ENCODE results near the gene LRRC52.

Gene LRRC52

DNA sequence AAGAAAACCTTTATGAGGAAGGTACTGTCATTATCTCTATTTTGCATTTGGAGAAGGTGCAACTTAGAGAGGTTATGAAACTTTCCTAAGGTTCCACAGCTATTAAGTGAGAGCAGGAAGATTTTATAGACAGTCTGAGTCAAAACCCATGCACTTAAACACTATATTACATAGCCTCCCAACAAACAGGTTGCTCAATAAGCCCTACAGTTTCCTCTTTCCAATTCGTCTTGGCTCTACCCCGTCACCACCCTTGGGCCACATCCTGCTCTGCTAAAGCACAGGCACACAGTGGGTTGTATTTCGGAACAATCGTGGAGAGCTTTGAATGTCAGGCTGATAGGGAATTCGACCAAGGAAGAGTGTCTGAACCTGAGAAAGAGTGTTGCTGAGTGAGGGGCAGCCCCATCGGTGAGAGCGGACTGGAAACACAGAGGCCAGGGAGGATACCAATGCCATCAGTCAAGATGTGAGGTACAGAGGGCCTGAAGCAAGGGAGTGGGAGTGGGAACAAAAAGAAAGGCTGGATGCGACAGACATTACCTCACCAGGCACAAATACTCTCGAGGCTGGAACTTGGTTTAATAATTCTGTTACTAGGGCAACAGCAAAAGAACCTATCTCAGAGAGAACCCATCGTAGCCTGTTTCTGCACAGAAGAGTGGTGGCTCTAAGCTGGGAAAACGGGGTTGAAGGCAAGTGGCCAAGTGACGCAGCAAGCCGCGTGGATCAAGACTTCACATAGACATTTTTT lies 6.3 kb upstream of the LRRC52 start:
- DNase-seq, result no peak

- DNase-seq, result no peak
Observed at GRCh38 chr1:165539306-165539705, 4.5 kb upstream of the LRRC52 start.

DNA sequence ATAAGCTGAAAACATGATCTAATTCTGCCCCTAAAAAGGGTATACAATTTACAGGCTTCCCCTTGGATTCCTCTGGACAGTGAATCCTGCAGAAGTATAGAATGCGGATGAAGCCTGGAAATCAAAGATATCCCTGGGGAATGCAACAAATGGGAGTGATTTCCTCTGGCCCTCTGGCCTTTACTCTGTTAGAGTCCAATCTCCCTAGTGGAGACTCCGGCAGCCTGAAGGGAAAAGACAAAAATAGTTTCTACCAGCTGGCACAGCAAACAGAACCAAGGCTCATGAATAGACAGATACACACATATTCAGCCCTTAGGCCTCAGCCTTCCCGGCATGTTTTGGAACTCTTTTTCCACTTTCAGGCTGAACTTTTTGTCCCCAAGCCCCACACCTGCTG lies 3.9 kb upstream of the LRRC52 start:
- DNase-seq, result no peak

DNA sequence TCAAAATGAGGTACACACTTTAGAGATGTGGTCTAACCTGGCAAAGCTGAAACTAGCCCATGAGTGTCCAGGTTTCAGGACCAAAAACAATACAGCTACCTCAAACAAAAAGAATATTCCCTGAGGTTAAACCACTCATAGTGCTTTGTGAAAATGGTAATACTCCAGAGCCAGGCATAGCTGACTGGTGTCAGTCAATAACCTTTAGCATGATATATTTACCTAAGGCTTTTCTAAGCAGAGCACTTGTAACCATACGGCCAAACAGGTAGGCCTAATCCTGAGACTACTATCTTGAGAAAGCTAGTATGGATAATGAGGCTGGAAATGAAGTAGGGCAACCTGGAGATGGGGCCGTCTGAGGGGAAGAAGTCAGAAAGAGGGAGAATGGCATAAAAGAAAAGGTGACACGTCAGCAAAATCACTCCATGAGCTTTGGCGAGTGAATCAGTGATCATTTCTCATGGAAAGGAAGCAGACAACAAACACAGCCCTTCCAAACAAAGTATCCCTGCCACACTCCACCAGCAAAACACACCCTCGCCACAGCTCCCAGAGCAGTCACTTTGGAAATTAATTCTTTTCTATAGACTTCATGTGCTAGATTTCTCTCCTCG lies 1.7 kb upstream of the LRRC52 start:
- no peak for DNase-seq

GRCh38 chr1:165542647-165543046 lies 1.2 kb upstream of the LRRC52 start:
- no peak for DNase-seq

DNA sequence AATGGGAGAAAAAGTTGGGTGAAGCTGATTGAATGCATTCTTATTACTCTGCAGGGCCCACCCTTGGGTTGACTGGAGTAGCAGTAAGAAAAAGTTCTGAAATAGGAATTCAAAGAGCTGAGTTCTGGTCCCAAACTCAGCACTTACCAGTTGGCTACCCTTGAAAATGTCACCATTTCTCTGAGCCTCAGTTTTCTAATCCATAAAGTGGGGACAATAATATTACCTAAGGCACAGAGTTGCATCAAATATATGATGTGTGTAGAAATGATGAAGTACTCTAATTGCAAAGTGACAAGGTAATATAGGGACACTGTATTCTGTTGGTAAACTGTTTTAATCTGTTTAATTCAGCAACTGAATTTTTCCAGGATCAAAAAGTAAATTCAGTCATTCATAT lies 1.2 kb downstream of the LRRC52 start:
- no peak for DNase-seq

DNA sequence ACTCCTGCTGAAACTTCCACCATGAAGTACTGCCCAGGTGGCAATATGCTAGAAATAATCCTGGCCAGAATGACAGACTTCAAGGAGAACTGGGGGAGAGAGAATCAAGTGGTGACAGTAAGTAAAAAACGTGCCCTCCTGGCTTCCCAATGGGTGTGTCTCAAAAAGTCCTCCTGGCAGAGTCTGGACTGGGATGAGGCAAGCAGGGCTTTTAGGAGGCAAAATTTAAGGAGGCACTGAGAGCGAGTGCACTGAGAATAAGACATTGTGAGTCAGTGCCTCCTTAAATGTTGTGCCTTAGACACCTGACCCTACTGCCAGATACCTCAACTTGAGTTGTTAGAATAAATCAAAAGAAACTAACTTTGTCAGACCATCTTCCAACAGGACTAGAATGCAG lies 2.2 kb downstream of the LRRC52 start:
- no peak for DNase-seq

- DNase-seq, result no peak
Observed at GRCh38 chr1:165549973-165550372, 6.2 kb downstream of the LRRC52 start.

GRCh38 chr1:165551469-165551868 lies 7.7 kb downstream of the LRRC52 start:
- DNase-seq, result no peak

DNA sequence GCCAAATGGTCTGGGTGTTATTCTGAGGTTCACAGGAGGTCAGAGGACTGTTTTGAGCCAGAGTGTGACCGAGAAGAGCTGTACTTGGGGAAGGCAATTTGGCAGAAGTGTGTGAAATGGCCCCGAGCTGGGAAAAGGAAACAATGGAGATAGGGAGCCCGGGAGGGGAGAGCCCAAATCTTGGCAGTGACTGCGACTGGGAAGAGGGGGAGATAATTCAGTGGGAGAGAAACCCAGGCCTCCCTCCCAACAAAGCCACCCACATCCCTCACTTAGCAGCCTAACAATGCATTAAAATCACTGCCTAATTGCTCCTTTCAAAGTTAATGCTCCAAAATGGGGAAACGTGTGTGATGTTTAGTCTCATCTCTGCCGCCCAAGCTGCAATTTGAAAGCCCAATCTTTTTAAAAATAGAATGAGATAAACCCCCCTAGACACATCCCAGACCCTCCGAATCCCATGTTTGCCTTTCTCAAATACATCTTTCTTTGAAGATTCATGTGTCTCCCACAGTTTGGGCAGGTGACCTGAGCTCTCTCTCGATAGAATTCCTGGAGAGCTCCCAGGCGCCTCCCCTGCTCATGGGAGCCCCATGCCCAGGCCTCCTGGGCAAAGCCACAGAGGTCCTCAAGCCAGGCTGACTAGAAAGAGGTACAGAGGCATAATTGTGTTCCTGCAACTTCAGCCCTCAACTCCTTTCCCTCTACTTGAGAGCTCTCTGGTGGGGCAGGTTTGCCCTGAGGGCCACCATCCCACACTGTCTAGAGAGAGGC lies 17.3 kb downstream of the LRRC52 start:
- no peak for DNase-seq

GRCh38 chr1:165562571-165562970 lies 18.8 kb downstream of the LRRC52 start:
- DNase-seq, result no peak

GRCh38 chr1:165563551-165563950 lies 19.8 kb downstream of the LRRC52 start:
- no peak for DNase-seq

DNA sequence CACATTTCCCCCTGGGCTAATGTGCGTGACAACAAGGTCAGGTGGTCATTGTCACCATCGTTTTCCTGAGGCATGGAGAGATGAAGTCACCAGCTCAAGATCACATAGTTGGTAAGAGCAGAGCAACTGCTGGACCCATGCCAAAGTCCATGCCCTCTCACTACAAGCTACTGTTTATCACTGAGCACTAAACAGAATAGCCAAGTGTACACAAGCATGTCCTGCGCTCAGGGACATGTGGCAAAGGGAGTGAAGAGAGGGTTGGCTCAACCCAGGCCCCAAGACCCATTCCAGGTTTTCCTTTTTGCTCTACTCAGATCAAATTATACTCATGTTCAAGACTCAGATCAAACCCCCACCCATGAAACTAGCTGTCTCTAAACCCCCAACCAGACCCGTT lies 20.8 kb downstream of the LRRC52 start:
- no peak for DNase-seq

DNA sequence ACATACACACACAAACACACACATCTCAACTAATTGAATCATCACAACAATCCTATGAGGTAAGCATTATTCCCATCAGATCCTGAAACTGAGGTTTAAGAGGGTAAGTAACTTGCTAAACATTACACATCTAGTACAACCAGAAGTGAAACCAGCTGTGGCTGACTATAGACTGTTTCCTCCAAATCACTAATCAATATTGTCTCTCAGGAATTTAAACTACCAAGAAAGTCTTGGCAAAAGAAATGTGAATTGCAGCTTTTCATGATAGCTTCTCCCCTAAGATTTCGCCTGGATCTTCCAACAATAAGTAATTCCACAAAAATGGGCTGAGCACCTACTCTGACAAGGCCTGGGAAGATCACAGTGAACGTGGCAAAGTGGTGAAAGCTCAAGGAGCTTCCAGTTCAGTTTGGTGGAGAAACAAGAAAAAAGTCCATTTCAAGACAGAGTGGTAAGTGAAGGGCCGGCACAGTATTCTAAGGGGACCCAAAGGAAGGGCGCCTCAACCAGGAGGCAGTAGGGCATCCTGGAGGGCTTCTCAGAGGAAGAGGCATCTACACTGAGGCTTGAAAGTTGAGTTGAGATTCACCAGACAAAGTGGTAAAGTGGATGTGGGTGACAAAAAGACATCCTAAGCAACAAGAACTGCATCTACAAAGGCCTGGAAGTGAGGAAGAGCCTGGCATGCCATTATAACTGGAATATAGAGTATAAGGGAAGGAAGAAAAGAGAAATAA lies 22.1 kb downstream of the LRRC52 start:
- DNase-seq, result no peak

GRCh38 chr1:165570078-165570477 lies 26.3 kb downstream of the LRRC52 start:
- DNase-seq, result no peak

- no peak for DNase-seq
Observed at GRCh38 chr1:165573787-165574186, 30.0 kb downstream of the LRRC52 start.

DNA sequence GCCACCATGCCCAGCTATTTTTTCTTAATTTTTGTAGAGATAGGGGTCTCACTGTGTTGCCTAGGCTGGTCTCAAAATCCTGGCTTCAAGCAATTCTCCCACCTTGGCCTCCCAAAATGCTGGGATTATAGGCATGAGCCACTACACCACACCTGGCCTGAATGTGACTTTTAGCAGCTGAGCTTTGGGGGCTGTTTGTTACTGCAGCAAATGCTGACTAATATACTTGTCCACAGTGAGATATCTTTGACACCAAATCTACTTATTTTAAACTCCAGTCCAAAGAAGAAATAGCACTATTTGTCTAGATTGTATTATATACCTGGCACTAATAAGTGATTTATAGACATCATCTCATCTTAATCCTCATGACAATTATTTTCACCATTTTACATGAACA lies 30.5 kb downstream of the LRRC52 start:
- no peak for DNase-seq

DNA sequence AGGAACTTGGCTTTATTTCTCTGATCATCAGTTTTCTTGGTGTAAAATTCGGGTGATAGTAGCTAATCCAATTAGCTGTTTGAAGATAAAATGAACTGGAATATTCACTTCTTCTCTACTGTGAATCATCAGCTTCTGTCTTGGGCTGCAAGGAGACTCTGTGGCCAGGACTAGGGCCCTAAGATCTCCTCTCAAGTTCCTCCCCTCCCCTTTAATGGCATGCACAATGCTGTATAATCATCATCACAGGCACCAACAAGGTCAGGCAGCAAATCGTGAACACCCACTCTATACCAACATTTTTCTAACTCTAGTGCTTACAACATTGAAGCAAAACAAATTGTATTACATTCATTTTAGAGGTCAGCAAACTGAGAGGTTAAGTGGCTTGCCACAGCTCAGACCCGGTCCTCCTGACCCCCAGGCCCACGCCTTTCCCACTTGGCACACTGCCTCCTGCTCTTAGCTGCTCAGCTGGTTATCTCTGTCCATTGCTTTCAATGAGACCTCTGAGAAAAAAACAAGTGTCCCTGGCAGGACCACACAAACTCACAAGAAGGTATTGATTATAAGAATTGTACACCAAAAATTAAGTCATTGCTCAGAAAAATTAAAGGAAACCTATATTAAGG lies 31.8 kb downstream of the LRRC52 start:
- DNase-seq, result no peak

- no peak for DNase-seq
Observed at GRCh38 chr1:165576536-165576935, 32.7 kb downstream of the LRRC52 start.

DNA sequence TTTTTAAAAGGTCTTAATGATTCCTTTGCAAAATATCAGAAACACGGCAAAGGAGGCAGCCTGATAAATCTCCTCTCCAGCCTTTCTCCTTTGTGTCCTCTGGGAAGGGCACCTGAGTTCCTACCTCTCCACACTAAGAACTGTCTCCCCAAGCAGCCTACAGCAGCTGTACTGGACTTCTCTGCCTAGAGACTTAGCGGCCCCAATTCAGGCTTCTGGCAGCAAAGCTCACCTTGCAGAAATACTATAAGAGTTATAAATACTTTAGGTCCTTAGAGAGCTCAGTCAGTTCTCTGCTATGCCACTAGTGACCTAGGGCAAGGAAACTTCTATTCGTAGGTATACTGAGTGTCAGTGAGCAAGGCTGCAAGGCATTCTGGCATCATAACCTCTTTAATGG lies 33.9 kb downstream of the LRRC52 start:
- no peak for DNase-seq

DNA sequence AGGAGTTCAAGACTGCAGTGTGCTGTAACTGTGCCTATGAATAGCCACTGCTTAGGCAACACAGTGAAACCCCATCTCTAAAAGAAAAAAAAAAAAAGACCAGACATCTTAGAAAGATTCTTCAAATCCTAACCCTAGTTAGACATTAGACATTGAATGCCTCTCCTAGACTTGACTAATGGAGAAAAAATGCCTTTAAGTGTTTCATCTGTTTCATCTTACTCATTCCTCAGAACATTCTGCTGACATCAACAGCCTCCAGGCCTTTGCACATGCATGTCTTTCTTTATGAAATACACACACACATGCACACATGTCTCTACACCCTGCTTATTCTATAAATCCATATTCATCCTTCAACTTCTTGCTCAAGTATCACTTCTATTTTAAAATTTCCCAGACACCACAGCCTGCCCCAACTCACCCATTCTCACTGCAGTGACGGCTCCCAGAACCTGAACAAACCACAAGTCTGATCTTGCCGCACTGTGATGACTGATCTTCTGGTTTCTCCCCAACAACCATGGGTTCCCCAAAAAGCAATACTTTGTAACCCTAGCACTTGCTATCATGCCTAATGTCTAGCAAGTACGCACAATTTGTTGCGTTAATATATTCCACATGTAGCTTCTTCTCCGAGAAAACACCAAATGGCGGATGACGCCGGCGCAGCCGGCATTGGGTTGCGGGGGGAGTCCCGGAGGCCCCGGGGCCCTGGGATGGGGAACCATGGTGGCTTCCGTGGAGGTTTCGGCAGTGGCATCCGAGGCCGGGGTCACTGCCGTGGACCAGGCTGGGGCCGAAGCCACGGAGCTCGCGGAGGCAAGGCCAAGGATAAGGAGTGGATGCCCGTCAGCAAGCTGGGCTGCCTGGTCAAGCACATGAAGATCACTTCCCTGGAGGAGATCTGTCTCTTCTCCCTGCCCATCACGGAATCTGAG lies 37.4 kb downstream of the LRRC52 start:
- no peak for DNase-seq

DNA sequence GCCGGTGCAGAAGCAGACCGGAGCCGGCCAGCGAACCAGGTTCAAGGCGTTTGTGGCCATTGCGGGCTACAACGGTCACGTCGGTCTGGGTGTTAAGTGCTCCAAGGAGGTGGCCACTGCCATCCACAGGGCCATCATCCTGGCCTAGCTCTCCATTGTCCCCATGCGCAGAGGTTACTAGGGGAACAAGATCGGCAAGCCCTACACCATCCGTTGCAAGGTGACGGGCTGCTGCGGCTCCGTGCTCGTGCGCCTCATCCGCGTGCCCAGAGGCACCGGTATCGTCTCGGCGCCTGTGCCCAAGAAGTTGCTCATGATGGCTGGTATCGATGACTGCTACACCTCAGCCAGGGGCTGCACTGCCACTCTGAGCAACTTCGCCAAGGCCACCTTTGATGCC lies 38.1 kb downstream of the LRRC52 start:
- no peak for DNase-seq

Data from stimulated activated CD4-positive, alpha-beta T cell treated with anti-CD3 and anti-CD28 coated beads, Interleukin-2, amount 100 ng/mL, for 48 hours (primary cell).